Sigmoid colon (tissue), 7 donors: ENCODE results near the gene SPPL2B. TPM values are rescaled to one million over a fixed set of nuclear protein-coding genes. Genes with fewer than 3 reads are reported as not detected.

Source experiments
- DNase-seq: peaks from one replicate; pipeline ENCODE4 v3.0.0-alpha.2; 2019
- H3K27ac ChIP-seq, 4 donors: fragments of 200-600 bp; sonication (generic); one replicate each; pipeline ENCODE4 v1.5.1; 2016 to 2019; ENCODE audit warnings: mild to moderate bottlenecking in 1 of 4
- H3K27me3 ChIP-seq, 3 donors: fragments of 200-600 bp; sonication (generic); one replicate each; pipeline ENCODE4 v1.5.1; 2019; ENCODE audit warnings: mild to moderate bottlenecking in 1 of 3
- H3K36me3 ChIP-seq, 4 donors: fragments of 200-600 bp; sonication (generic); one replicate each; pipeline ENCODE4 v1.5.1; 2016 to 2019
- H3K4me1 ChIP-seq, 4 donors: fragments of 200-600 bp; sonication (generic); one replicate each; pipeline ENCODE4 v1.5.1; 2017 to 2019
- H3K4me3 ChIP-seq, 4 donors: fragments of 200-600 bp; sonication (generic); one replicate each; pipeline ENCODE4 v1.5.1; 2017 to 2019; ENCODE audit warnings: mild to moderate bottlenecking in 2 of 4, moderate library complexity in 1 of 4
- H3K9me3 ChIP-seq, 4 donors: fragments of 200-600 bp in 3 of 4; sonication (generic) in 3 of 4; one replicate each; pipeline versions ENCODE4 v1.5.1 to v1.6.1; 2013 to 2019
- CTCF ChIP-seq, 4 experiments: fragments of 450-650 bp in 3 of 4; fragments of 200-600 bp in 1 of 4; IDR thresholded peaks; one replicate each; pipeline ENCODE4 v1.5.1; 2016 to 2019; ENCODE audit warnings: antibody characterized with exemption in 4 of 4, mild to moderate bottlenecking in 3 of 4, moderate library complexity in 2 of 4
- EP300 ChIP-seq, 4 donors: sonication (generic); formaldehyde crosslinking; IDR thresholded peaks; one replicate each; pipeline ENCODE4 v1.6.1; 2017; ENCODE audit warnings: antibody characterized with exemption in 4 of 4
- POLR2A ChIP-seq, 2 donors: fragments of 450-650 bp; IDR thresholded peaks; one replicate each; pipeline ENCODE4 v1.6.1; 2016; ENCODE audit warnings: antibody characterized with exemption in 2 of 2, mild to moderate bottlenecking in 2 of 2, moderate library complexity in 2 of 2
- POLR2AphosphoS5 ChIP-seq, 4 donors: sonication (generic); formaldehyde crosslinking; IDR thresholded peaks; one replicate each; pipeline ENCODE4 v1.6.1; 2017; ENCODE audit warnings: antibody characterized with exemption in 4 of 4
- WGBS, 2 donors: extraction: QIAGEN DNeasy Blood & Tissue Kit; methylation state at CpG; one replicate each; pipeline ENCODE4 v1.1.7; 2013; 5-methylcytosine and 5-hydroxymethylcytosine counted together
- intact Hi-C: fragments of 100-400 bp; cut with DNase I; formaldehyde crosslinking; loops from one replicate; pipeline ENCODE4 v1.15.1; 2023
- polyA plus RNA-seq, 3 donors: library from polyadenylated mRNA; stranded (reverse); fragments of 200-250 nt; gene quantifications; one replicate each; pipeline ENCODE4 v1.2.3, GENCODE V29; 2013
- total RNA-seq, 4 donors: library from RNA; depleted of rRNA; stranded (reverse); fragments of >200 nt; gene quantifications; one replicate each; pipeline ENCODE4 v1.1.0, GENCODE V29; 2016
- donor health status: healthy with polysubstance abuse.
- donor health status: Bipolar disorder and iron deficiency.
- donor health status: healthy.

Gene SPPL2B
- total and polyA plus RNA-seq, 7 donors: 6.0 to 145 (median 17.1) TPM

DNA sequence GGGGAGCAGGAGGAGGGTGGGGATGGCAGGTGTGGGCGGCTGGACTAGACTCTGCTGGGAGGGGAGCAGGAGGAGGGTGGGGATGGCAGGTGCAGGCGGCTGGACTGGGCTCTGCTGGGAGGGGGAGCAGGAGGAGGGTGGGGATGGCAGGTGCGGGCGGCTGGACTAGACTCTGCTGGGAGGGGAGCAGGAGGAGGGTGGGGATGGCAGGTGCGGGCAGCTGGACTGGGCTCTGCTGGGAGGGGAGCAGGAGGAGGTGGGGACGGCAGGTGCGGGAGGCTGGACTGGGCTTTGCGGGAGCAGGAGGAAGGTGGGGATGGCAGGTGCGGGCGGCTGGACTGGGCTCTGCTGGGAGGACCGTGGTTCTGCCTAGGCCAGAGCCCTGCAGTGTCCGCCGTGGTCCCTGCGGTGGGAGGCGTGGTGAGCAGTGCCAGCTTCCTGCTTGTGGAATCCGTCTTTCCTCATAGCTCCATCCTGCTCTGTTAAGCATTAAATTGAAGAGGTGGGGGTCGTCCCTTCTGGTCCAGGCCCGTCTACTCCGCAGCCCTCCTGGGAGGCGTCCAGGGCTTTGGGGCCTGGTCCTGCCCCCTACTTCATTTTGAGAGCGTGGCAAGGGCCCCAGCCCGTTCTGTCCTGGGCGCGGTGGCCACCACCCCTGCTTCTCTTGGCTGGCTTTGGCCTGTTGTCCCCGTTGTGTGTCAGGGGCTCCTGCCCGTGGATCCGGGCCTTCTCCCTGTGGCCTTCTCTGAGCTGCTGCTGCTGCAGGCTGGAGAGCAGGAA, 4.7 kb downstream of the SPPL2B start:
- H3K9me3 ChIP-seq: no peaks in the 10 kb centered on the region
- WGBS, 2 donors: 15 to 46% methylated on average over 27 of the region's 27 CpGs
- intact Hi-C loops: no loop called here
- H3K27me3 ChIP-seq: no peaks in the 10 kb centered on the region
- TF ChIP-seq POLR2A (IDR thresholded peaks at IDR 0.05): no peak
- TF ChIP-seq CTCF (IDR thresholded peaks at IDR 0.05): no peak
- no peak for TF ChIP-seq EP300 (IDR thresholded peaks at IDR 0.05)
- no peak for TF ChIP-seq POLR2AphosphoS5 (IDR thresholded peaks at IDR 0.05)
- no peak overlapping the region for H3K4me3 ChIP-seq
- no peak for DNase-seq
- peaks cover 0 to 49% (median 43%) of the 10 kb centered on the region in 4 donors for H3K4me1 ChIP-seq
- peak overlapping the region in 1 of 4 donors; percentile 26 for H3K27ac ChIP-seq
- H3K36me3 ChIP-seq: no peaks in the 10 kb centered on the region

DNA sequence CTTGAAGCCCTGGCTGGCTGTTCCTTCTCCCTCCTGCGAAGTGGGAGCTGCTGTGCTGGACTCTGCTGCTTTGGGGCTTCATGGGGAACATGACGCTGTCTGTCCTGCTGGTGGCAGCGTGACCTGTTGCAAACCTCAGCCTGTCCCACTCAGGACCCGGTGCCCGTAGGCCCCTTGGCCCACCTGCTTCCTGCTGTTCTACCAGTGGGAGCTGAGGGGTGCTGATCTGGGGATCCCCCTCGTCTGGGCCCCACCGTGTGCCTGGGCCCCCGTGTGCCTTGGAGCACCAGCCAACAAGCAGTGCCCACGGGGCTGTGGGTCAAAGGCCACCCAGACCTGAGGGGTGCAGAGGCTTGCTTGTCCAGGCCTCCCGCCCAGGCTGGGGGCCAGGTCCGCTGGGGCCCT, 5.3 kb downstream of the SPPL2B start:
- 26 to 49% methylated on average over 11 of the region's 11 CpGs for WGBS, 2 donors
- Histone ChIP-seq H3K36me3 (peaks cover 0 to 3% (median 0%) of the 10 kb centered on the region in 4 donors), H3K9me3 (no peaks in the 10 kb centered on the region), H3K27ac (peak overlapping the region in 2 of 4 donors; percentile 19 to 26), H3K4me1 (peaks cover 0 to 49% (median 43%) of the 10 kb centered on the region in 4 donors), H3K27me3 (no peaks in the 10 kb centered on the region), H3K4me3 (no peak overlapping the region)
- intact Hi-C loops: no loop called here
- no peak for DNase-seq
- no peak for TF ChIP-seq POLR2AphosphoS5 (IDR thresholded peaks at IDR 0.05)
- TF ChIP-seq EP300 (IDR thresholded peaks at IDR 0.05): no peak
- no peak for TF ChIP-seq CTCF (IDR thresholded peaks at IDR 0.05)
- TF ChIP-seq POLR2A (IDR thresholded peaks at IDR 0.05): no peak

DNA sequence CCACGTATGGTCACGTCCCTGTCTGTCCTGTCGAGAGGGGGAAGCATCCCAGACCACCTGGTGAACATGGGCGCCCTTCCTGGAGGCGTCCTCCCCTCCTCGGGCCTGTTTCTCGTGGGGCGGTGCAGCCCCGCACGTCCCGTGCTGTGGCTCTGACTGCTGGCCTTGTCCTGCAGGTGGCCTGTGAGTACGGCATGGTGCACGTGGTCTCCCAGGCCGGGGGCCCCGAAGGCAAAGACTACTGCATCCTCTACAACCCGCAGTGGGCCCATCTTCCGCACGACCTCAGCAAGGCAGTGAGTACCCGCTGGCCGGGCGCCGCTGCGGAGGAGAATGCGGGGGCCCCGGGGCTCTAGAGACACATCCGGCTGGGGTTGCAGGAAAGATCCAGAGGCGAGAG, 5.9 kb downstream of the SPPL2B start:
- H3K4me3 ChIP-seq: no peak overlapping the region
- no peak for DNase-seq
- intact Hi-C loops: no loop called here
- H3K4me1 ChIP-seq: peaks cover 0 to 44% (median 37%) of the 10 kb centered on the region in 4 donors
- no peaks in the 10 kb centered on the region for H3K27me3 ChIP-seq
- no peaks in the 10 kb centered on the region for H3K9me3 ChIP-seq
- TF ChIP-seq EP300 (IDR thresholded peaks at IDR 0.05) (no peak), CTCF (IDR thresholded peaks at IDR 0.05) (no peak), POLR2A (IDR thresholded peaks at IDR 0.05) (no peak), POLR2AphosphoS5 (IDR thresholded peaks at IDR 0.05) (no peak)
- 91 to 94% methylated on average over 27 of the region's 27 CpGs for WGBS, 2 donors
- no peak overlapping the region for H3K27ac ChIP-seq
- peaks cover 0 to 9% (median 2%) of the 10 kb centered on the region in 4 donors for H3K36me3 ChIP-seq

DNA sequence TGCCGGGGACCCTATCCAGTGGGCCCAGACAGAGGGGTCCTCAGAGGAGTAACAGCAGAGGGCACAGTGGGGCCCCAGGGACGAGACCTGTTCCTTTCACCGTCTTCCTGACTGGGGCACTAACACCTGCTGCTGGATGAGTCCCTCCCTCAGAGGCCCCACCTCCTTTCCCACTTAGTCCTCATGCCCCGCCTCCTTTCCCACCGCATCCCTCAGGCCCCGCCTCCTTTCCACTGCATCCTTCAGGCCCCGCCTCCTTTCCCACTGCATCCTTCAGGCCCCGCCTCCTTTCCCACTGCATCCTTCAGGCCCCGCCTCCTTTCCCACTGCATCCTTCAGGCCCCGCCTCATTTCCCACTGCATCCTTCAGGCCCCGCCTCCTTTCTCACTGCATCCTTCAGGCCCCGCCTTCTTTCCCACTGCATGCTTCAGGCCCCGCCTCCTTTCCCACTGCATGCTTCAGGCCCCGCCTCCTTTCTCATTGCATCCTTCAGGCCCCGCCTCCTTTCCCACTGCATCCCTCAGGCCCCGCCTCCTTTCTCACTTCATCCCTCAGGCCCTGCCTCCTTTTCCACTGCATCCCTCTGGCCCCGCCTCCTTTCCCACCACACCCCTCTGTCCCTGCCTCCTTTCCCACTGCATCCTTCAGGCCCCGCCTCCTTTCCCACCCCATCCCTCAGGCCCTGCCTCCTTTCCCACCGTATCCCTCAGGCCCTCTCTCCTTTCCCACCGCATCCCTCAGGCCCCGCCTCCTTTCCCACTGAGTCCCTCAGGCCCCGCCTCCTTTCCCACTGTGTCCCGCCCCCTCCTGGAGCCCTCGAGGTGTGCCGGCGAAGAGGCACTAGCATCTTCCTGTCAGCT, 6.7 kb downstream of the SPPL2B start:
- Histone ChIP-seq H3K4me3 (no peak overlapping the region), H3K27me3 (no peaks in the 10 kb centered on the region), H3K9me3 (no peaks in the 10 kb centered on the region), H3K4me1 (peaks cover 0 to 36% (median 29%) of the 10 kb centered on the region in 4 donors), H3K36me3 (peaks cover 0 to 17% (median 9%) of the 10 kb centered on the region in 4 donors), H3K27ac (no peak overlapping the region)
- TF ChIP-seq EP300 (IDR thresholded peaks at IDR 0.05) (no peak), POLR2A (IDR thresholded peaks at IDR 0.05) (no peak), CTCF (IDR thresholded peaks at IDR 0.05) (no peak), POLR2AphosphoS5 (IDR thresholded peaks at IDR 0.05) (no peak)
- 95% methylated on average over 26 of the region's 26 CpGs for WGBS, 2 donors
- no peak for DNase-seq
- intact Hi-C loops: no loop called here
